Measurements from ENCODE around the gene RNF144A.

Gene RNF144A

GRCh38 chr2:7053650-7054265 lies 136.5 kb downstream of the RNF144A start:
- FAIRE-seq, result no peak

- FAIRE-seq, result no peak
Measured at GRCh38 chr2:7057865-7058400, 140.7 kb downstream of the RNF144A start.

GRCh38 chr2:7060156-7060555 lies 142.9 kb downstream of the RNF144A start:
- no peak for FAIRE-seq

- FAIRE-seq, result no peak
Measured at GRCh38 chr2:7060631-7061449, 143.6 kb downstream of the RNF144A start.

DNA sequence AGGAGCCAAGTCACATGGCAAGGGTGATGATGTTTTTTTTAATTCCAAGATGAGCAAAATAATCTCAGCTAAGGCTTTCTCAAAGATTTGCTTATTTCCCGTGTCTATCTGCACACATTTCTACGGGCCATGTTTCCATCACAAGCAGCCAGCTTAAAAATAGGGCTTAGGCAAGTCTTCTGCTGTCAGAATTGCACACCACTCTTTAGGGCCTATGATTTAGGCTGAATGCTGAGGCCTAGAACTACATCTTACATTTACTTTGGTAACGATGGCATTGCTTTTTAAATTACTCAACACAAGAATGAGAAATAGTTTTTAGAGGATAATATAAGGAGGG lies 144.2 kb downstream of the RNF144A start:
- FAIRE-seq, result no peak

DNA sequence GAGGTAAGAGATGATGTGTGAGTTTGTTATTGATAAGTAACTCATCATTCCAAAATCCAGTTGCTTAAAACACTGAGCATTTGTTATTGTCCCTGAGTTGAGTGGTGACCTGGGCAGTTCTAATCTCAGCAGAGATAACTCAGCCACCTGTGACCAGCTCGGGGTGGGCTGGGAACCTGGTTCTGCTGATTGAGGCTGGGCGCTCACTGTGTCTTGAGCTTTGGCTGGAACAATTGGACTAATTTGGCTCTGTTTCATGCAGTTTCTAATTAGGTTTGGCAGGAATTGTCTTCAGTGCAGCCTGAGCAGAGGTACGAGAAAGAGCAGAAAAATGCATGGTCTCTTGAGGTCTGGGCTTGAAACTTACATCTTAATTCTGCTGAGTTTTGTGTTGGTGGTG lies 144.7 kb downstream of the RNF144A start:
- FAIRE-seq, result no peak

DNA sequence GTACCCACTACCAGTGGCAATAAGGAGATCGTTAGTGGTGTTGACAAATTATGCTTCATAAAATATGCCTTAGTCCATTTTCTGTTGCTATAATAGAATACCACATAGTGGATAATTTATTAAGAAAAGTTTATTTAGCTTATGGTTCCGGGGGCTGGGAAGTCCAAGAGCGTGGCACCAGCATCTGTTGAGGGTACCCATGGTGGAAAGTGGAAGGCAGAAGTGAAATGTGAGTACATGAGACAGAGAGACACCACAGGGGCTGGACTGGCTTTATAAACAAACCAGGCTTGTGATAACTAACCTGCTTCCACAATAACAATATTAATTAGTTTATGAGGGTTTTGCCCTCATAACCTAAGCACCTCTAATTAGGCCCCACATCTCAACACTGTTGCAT lies 146.6 kb downstream of the RNF144A start:
- no peak for FAIRE-seq

GRCh38 chr2:7068457-7068856 lies 151.2 kb downstream of the RNF144A start:
- FAIRE-seq, result no peak

DNA sequence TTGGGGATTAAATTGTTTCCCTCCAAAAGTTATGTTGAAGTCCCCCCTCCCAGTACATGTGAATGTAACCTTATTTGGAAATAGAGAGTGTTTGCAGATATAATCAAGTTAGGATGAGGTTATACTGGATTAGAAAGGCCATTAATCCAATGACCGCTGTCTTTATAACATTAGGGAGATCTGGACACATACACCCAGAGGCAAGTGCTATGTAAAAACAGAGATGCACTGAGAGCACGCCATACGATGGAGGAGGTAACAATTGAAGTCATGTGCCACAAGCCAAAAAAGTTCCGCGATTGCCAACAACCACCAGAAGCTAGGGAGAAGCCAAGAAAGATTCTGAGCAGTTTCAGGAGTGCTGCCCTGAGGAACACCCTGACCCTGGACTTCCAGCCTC lies 153.3 kb downstream of the RNF144A start:
- FAIRE-seq, result no peak

DNA sequence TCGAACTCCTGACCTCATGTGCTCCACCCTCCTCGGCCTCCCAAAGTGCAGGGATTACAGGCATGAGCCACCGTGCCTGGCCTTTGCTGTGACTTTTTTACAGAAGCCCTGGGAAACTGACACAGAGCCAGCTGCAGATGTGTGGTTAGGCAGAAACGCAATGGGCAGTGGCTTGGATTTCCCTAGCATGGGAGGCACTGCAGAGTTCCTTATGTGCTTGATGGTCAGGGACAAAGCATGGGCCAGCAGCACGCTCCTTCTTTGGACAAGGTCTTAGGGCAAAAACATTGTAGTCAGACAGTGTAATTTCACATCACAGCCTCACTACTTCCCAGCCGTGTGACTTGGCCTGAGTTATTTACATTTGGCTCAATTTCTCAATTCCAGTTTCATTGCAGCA lies 153.9 kb downstream of the RNF144A start:
- FAIRE-seq, result no peak

DNA sequence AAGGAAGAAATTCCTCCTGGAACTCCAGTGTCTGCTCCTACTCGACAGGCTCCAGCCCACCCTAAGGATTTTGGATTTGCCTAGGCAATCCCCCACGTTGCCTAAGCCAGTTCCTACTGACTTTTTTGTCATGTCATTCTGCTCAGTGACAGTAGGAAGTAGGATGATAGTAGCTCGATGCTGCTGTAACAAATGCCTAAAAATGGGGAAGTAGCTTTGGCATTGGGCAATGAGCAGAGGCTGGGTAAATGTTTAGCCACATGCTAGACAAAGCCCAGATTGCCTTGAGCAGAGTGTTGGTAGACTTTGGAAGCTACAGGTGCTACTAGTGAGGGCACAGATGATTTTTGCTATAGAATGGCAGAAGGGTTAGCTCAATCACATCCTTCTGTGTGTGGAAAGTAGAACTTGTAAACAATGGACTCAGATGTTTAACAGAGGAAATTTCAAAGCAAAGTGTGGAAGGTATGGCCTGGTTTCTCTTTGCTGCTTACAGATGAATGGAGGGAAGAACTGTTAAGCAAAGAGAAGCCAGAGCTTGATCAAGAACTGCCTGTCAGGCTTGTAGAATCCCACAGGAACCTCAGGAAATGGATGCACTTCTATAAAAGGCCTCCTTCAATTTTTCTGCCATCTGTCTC lies 154.8 kb downstream of the RNF144A start:
- FAIRE-seq, result no peak

DNA sequence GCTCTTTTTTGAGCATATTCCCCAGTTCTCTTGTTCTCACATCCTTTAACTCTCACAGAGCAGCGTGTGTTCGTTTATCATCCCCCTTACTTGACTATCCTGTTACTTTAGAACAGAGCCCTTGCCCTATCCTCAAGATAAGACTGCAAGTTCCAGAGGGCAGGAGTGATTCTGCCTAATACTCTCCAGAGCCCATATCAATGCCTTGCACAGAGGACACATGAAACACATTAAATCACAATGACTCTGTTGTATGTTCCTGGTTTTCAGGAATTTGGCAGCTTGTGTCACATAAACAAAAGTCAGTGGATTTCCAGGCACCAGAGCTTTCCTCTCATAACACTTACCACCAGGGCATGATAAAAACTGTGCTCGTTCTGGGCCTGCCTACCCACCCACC lies 156.7 kb downstream of the RNF144A start:
- FAIRE-seq, result no peak

DNA sequence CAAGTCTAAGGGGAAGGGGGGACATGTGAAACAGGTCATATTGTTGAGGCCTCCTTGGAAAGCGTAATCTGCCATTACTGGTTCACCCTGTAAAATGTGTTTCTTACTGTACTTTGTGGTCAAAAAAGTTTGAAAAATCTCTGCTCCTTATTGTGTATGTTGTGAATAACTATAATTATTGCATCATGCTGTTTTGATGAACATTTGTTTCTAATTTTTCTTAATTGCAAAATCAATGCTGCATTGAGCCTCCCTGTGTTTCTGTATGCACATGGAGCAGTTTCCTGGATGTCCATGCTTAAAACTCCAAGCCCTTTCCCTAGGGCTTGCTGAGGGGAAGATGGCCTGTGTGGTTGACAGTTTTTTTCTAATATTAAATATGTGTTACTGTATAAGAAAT lies 158.6 kb downstream of the RNF144A start:
- FAIRE-seq, result no peak

- no peak for FAIRE-seq
Measured at GRCh38 chr2:7077660-7078267, 160.6 kb downstream of the RNF144A start.

DNA sequence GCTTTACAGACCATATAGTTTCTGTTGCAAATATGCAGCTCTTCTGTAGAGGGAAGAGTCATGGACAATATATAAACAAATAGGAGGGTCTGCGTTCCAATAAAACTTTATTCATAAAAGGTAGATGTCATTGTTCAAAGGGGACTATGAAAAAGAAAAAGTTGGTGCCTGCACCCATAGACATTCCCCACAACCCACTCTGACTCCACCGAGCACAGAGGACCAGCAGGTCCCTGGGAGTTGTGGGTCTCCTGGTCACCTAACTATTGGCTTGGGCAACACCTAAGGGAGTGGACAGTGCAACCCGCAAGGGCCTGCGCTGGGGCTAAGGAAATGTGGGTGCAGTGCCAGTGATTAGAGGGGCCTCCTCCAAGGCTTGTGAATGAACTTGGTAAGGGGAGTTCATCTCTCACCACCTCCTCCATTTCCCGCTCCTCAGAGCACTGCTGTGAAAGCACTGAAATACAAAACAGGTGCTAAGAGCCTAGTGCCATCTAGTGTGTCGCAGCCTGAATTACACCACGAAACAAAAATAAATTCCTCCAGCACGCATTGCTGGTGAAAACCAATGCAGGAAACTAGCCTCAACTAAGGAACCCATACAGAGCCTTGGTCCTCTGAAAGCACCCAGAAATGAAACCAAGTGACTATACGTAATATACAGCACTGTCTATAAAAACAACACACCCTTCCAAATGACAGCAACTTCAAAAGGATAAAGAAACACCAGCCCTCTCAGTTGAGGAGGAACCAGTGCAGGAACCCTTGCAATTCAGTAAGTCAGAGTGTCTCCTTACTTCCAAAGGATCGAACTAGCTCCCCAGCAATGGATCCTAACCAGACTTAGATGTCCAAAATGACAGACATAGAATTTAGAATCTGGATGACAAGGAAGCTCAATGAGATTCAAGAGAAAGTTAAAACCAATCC lies 166.6 kb downstream of the RNF144A start:
- no peak for FAIRE-seq

- FAIRE-seq, result no peak
Measured at GRCh38 chr2:7084601-7085000, 167.4 kb downstream of the RNF144A start.

- FAIRE-seq, result no peak
Measured at GRCh38 chr2:7089284-7089683, 172.1 kb downstream of the RNF144A start.

- FAIRE-seq, result no peak
Measured at GRCh38 chr2:7089898-7090510, 172.8 kb downstream of the RNF144A start.

DNA sequence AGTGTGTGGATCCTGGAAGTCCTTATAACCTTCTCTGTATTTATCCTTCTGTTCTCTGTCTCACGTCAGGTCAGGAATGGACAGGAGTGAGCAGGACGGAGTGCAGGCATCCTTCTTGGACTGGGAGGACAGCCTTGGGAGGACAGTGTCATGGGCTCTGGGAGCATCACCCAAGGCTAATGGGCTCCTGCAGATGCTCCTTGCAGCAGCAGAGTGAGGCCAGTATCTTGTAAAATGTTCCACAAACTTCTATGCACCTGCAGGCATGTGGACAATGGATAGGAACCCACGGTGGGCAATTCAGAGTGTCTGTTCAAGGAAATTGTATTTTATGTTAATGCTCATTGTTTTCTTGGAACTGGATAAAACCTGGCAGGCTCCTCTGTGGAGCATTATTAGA lies 176.2 kb downstream of the RNF144A start:
- FAIRE-seq, result no peak

All from A204.1 (cell line).